GM12875 (cell line): ENCODE results near the gene TMEM158.

Experiments
- H3K4me3 ChIP-seq: one replicate; pipeline ENCODE4 v1.5.1; 2011; ENCODE audit warnings: low read depth, low read length, control low read depth
- TF ChIP-seq, protein P1 (sequence below): IDR thresholded peaks from 2 replicates; pipeline ENCODE4 v1.5.1; 2011; ENCODE audit warnings: low read depth, mild to moderate bottlenecking, control low read depth, inconsistent platforms, low read length, moderate library complexity, borderline replicate concordance; ENCODE audit not compliant: insufficient read depth

The TMEM158 gene

DNA sequence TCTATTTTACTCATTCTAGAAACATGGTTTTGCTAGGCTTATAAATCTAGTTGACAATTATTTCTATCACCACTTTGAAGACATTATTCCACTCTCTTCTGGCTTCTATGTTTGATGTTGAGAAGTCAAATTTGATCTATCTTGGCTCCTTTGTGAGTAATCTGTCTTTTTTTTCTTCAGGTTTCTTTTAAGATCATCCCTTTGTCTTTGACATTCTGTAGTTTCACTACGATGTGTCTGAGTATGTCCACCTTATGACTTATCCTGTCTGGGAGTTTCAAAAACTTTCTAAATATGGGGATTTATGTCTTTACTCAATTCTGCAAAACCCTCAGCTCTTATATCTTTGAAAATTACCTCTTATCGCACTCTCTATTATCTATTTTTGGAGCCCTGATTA is 41.0 kb upstream of the TMEM158 start:
- TF ChIP-seq, protein P1, sequence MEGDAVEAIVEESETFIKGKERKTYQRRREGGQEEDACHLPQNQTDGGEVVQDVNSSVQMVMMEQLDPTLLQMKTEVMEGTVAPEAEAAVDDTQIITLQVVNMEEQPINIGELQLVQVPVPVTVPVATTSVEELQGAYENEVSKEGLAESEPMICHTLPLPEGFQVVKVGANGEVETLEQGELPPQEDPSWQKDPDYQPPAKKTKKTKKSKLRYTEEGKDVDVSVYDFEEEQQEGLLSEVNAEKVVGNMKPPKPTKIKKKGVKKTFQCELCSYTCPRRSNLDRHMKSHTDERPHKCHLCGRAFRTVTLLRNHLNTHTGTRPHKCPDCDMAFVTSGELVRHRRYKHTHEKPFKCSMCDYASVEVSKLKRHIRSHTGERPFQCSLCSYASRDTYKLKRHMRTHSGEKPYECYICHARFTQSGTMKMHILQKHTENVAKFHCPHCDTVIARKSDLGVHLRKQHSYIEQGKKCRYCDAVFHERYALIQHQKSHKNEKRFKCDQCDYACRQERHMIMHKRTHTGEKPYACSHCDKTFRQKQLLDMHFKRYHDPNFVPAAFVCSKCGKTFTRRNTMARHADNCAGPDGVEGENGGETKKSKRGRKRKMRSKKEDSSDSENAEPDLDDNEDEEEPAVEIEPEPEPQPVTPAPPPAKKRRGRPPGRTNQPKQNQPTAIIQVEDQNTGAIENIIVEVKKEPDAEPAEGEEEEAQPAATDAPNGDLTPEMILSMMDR, result no peak
- no peak overlapping the region for H3K4me3 ChIP-seq

DNA sequence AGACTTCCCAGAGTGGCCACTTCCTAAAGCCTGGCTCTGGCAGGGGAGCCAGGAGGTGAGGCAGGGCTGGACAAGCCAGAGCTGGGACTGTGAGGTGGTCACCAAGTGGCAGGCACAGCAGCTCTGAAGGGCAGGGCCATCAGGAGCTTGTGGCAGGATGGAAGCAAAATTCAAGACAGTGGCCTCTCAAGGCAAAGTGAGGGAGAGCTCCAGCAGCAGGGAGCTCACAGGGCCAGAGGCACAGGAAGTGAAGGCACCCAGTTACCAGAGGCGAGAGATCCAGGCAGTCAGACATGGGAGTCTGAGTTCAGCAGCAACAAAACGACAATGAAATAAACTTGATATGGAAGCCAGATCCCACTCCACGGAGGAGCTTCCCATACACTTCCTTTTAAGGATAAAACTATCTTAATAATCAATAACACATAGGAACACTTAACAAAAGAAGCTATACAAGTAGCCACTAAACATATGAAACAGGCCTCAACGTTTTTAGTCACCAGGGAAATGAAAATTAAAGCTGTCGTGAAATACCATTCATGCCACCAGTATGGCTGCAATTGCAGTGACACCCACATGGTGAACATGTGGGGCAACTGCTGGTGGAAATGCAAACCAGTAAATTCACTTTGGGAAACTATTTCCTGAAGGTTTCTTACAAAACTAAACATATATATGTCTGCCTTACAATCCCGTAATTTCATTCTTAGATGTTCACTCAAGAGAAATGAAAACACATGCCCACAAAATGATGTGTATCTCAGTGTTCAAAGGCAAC is 35.4 kb upstream of the TMEM158 start:
- TF ChIP-seq, protein P1, result no peak
- no peak overlapping the region for H3K4me3 ChIP-seq

DNA sequence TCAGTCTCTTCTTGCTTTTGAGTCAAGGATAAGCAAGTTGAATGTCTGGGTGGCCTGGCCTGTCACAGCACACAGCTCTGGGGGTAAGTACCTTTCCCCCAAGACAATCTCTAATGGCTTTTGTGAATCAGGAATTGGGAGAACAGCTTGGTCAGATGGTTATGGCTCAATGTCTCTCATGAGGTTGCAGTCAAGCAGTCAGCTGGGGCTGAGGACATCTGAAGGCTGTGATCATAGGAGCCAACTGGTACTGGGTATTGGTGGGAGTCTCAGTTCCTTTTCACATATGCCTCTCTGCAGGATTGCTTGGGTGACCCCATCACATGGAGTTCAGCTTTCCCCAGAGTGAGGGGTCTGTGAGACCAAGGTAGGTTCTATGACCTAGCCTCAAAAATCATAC is 33.0 kb upstream of the TMEM158 start:
- TF ChIP-seq, protein P1, result no peak
- H3K4me3 ChIP-seq, result no peak overlapping the region

DNA sequence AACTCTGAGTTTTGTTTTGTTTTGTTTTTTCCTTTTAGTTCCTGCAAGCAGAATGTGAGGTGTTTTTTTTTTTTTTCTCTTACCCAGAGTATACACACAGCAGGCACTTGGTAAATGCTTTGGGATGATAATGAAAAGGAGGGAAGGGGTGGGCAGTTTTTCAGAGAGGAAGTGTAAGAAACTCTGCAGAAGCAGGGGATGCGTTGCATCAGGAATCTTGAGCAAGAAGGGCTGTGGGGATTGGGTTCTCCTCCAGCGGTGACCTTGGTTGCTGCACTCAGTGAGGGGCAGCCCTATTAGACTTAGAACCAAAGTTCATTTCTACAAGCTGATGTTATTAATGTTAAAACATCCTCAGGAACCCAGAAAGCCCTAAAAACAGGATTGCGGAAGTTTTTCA is 32.2 kb upstream of the TMEM158 start:
- TF ChIP-seq, protein P1, result no peak
- H3K4me3 ChIP-seq, result no peak overlapping the region

DNA sequence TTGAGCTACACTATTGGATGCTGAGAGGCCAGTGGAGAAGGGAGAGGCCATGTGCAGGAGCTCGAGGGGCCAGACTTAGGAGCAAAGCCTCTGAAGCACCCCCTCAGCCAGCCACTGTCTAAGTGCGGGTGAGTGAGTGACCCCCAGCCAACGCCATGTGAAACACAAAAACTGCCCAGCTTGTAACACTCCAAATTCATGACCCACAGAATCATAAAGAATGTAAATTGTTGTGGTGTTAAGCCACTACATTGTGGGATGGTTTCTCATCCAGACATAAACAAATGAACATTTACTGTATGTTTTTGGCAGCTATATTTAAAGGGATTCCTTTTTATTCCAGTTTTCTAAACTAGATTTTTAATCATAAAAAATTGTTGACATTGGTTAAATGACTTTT is 27.2 kb upstream of the TMEM158 start:
- TF ChIP-seq, protein P1, result no peak
- H3K4me3 ChIP-seq, result no peak overlapping the region

DNA sequence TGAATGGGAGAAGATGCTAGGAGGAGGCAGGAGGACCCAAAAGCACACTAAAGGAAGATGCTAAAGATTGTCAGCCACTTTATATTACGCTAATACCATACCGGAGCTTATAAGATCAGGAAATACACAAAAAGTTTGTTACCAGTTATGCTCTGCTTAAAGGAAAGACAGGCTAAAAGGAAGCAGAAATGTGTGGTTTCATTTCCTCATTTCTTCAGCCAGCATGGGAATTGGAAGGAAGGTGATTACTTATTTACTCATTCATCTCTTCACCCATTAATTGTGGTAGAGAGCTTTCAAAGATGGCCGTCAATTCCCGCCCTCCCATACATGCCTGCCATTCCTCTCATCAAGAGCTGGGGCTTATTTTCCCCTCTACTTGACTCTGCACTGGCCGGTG is 26.7 kb upstream of the TMEM158 start:
- no peak overlapping the region for H3K4me3 ChIP-seq
- TF ChIP-seq, protein P1, result no peak

DNA sequence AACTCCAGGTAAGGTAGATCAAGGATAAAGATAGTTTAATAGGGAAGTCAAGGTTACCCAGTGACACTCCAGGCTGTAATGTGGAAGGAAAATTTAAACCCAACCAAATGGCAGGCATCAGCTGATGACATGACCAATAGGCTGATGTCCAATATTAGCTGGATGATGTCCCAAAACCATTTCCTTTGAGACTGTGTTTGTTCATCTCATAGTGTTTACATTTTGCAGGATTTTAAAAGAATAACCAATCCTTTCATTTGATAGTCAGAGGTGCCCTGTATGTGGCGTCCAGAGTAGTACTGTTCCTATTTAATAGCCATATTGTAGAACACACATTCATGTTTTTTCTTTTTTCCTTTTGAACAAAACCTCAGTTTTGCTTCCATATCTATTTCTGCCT is 23.3 kb upstream of the TMEM158 start:
- H3K4me3 ChIP-seq, result no peak overlapping the region
- TF ChIP-seq, protein P1, result no peak
